Epithelial cell of prostate (primary cell): ENCODE results near the gene KPRP.

ENCODE experiments used
- DNase-seq: peaks from one replicate; pipeline ENCODE4 v3.0.0-alpha.2; 2011; ENCODE audit warnings: low read depth, low spot score
- H3K27ac ChIP-seq: fragments of 450-650 bp; 2 replicates; pipeline ENCODE4 v1.5.1; 2017; ENCODE audit warnings: mild to moderate bottlenecking

Gene KPRP

GRCh38 chr1:152757747-152758146 is at the start of gene KPRP:
Gene KPRP (plus strand): TSS chr1:152758025. CDS start chr1:152759589, 1,564 bp downstream.
- H3K27ac ChIP-seq = peak within 1 kb of the TSS; percentile 25
- no peak for DNase-seq

GRCh38 chr1:152718238-152718637 is 39.6 kb upstream of the KPRP start:
- H3K27ac ChIP-seq = peak overlapping the region; percentile 32
- DNase-seq = peak; percentile 66

- no peak for DNase-seq
- H3K27ac ChIP-seq = no peak overlapping the region
Observed at GRCh38 chr1:152725261-152725660, 32.6 kb upstream of the KPRP start.

GRCh38 chr1:152728986-152729385 is 28.8 kb upstream of the KPRP start:
- no peak overlapping the region for H3K27ac ChIP-seq
- DNase-seq = no peak

- H3K27ac ChIP-seq = no peak overlapping the region
- no peak for DNase-seq
Observed at GRCh38 chr1:152735648-152736047, 22.2 kb upstream of the KPRP start.

- no peak for DNase-seq
- H3K27ac ChIP-seq = no peak overlapping the region
Observed at GRCh38 chr1:152737997-152738396, 19.8 kb upstream of the KPRP start.

- DNase-seq = no peak
- H3K27ac ChIP-seq = no peak overlapping the region
Observed at GRCh38 chr1:152739841-152740240, 18.0 kb upstream of the KPRP start.

- DNase-seq = no peak
Observed at GRCh38 chr1:152741656-152742055, 16.2 kb upstream of the KPRP start.

GRCh38 chr1:152743371-152744145 is 14.3 kb upstream of the KPRP start:
- peak overlapping the region; percentile 51 for H3K27ac ChIP-seq
- DNase-seq = no peak

More at GRCh38 chr1:152741656-152742055, 16.2 kb upstream of the KPRP start:
- no peak overlapping the region for H3K27ac ChIP-seq

- no peak for DNase-seq
- H3K27ac ChIP-seq = peak overlapping the region; percentile 33
Observed at GRCh38 chr1:152745289-152745704, 12.5 kb upstream of the KPRP start.

- peak overlapping the region; percentile 33 for H3K27ac ChIP-seq
- no peak for DNase-seq
Observed at GRCh38 chr1:152745765-152746444, 11.9 kb upstream of the KPRP start.

GRCh38 chr1:152747831-152748230 is 10.0 kb upstream of the KPRP start:
- DNase-seq = no peak

GRCh38 chr1:152752225-152752624 is 5.6 kb upstream of the KPRP start:
- peak; percentile 78 for DNase-seq
- H3K27ac ChIP-seq = peak overlapping the region; percentile 46

More at GRCh38 chr1:152747831-152748230, 10.0 kb upstream of the KPRP start:
- no peak overlapping the region for H3K27ac ChIP-seq

- no peak overlapping the region for H3K27ac ChIP-seq
- DNase-seq = no peak
Observed at GRCh38 chr1:152753586-152753985, 4.2 kb upstream of the KPRP start.

GRCh38 chr1:152756872-152757271 is 953 bp upstream of the KPRP start:
- DNase-seq = no peak
- H3K27ac ChIP-seq = no peak overlapping the region

GRCh38 chr1:152758636-152759035 is 811 bp downstream of the KPRP start:
- no peak for DNase-seq
- no peak overlapping the region for H3K27ac ChIP-seq

GRCh38 chr1:152759453-152760173 is 1.8 kb downstream of the KPRP start:
- H3K27ac ChIP-seq = peak overlapping the region; percentile 40
- no peak for DNase-seq

- no peak overlapping the region for H3K27ac ChIP-seq
- no peak for DNase-seq
Observed at GRCh38 chr1:152760551-152761190, 2.8 kb downstream of the KPRP start.

- DNase-seq = no peak
- peak overlapping the region; percentile 23 for H3K27ac ChIP-seq
Observed at GRCh38 chr1:152761609-152762213, 3.9 kb downstream of the KPRP start.
